Sigmoid colon (tissue), 7 donors: ENCODE measurements around the gene SUMF2. TPM values are rescaled to one million over a fixed set of nuclear protein-coding genes. Genes with fewer than 3 reads are reported as not detected.

ENCODE experiments used
- DNase-seq: peaks from one replicate; pipeline ENCODE4 v3.0.0-alpha.2; 2019
- H3K27ac ChIP-seq, 4 donors: fragments of 200-600 bp; sonication (generic); one replicate each; pipeline ENCODE4 v1.5.1; 2016 to 2019; ENCODE audit warnings: mild to moderate bottlenecking in 1 of 4
- H3K27me3 ChIP-seq, 3 donors: fragments of 200-600 bp; sonication (generic); one replicate each; pipeline ENCODE4 v1.5.1; 2019; ENCODE audit warnings: mild to moderate bottlenecking in 1 of 3
- H3K36me3 ChIP-seq, 4 donors: fragments of 200-600 bp; sonication (generic); one replicate each; pipeline ENCODE4 v1.5.1; 2016 to 2019
- H3K4me1 ChIP-seq, 4 donors: fragments of 200-600 bp; sonication (generic); one replicate each; pipeline ENCODE4 v1.5.1; 2017 to 2019
- H3K4me3 ChIP-seq, 4 donors: fragments of 200-600 bp; sonication (generic); one replicate each; pipeline ENCODE4 v1.5.1; 2017 to 2019; ENCODE audit warnings: mild to moderate bottlenecking in 2 of 4, moderate library complexity in 1 of 4
- H3K9me3 ChIP-seq, 4 donors: fragments of 200-600 bp in 3 of 4; sonication (generic) in 3 of 4; one replicate each; pipeline versions ENCODE4 v1.5.1 to v1.6.1; 2013 to 2019
- CTCF ChIP-seq, 4 experiments: fragments of 450-650 bp in 3 of 4; fragments of 200-600 bp in 1 of 4; IDR thresholded peaks; one replicate each; pipeline ENCODE4 v1.5.1; 2016 to 2019; ENCODE audit warnings: antibody characterized with exemption in 4 of 4, mild to moderate bottlenecking in 3 of 4, moderate library complexity in 2 of 4
- EP300 ChIP-seq, 4 donors: sonication (generic); formaldehyde crosslinking; IDR thresholded peaks; one replicate each; pipeline ENCODE4 v1.6.1; 2017; ENCODE audit warnings: antibody characterized with exemption in 4 of 4
- POLR2A ChIP-seq, 2 donors: fragments of 450-650 bp; IDR thresholded peaks; one replicate each; pipeline ENCODE4 v1.6.1; 2016; ENCODE audit warnings: antibody characterized with exemption in 2 of 2, mild to moderate bottlenecking in 2 of 2, moderate library complexity in 2 of 2
- POLR2AphosphoS5 ChIP-seq, 4 donors: sonication (generic); formaldehyde crosslinking; IDR thresholded peaks; one replicate each; pipeline ENCODE4 v1.6.1; 2017; ENCODE audit warnings: antibody characterized with exemption in 4 of 4
- WGBS, 2 donors: extraction: QIAGEN DNeasy Blood & Tissue Kit; methylation state at CpG; one replicate each; pipeline ENCODE4 v1.1.7; 2013; 5-methylcytosine and 5-hydroxymethylcytosine counted together
- intact Hi-C: fragments of 100-400 bp; cut with DNase I; formaldehyde crosslinking; loops from one replicate; pipeline ENCODE4 v1.15.1; 2023
- polyA plus RNA-seq, 3 donors: library from polyadenylated mRNA; stranded (reverse); fragments of 200-250 nt; gene quantifications; one replicate each; pipeline ENCODE4 v1.2.3, GENCODE V29; 2013
- small RNA-seq, 3 donors: library from RNA; depleted of rRNA; stranded (forward); fragments of <200 nt; gene quantifications; one replicate each; pipeline ENCODE3, GENCODE V24; 2016
- total RNA-seq, 4 donors: library from RNA; depleted of rRNA; stranded (reverse); fragments of >200 nt; gene quantifications; one replicate each; pipeline ENCODE4 v1.1.0, GENCODE V29; 2016
- donor health status: healthy with polysubstance abuse.
- donor health status: Bipolar disorder and iron deficiency.
- donor health status: healthy.

The SUMF2 gene
- total and polyA plus RNA-seq, 7 donors: 24.6 to 107 (median 90.4) TPM

GRCh38 chr7:56121440-56121839, 57.4 kb downstream of the SUMF2 start:
- no peak overlapping the region for H3K27ac ChIP-seq
- no peak for DNase-seq
- no peak overlapping the region for H3K4me3 ChIP-seq
- H3K4me1 ChIP-seq: no peaks in the 10 kb centered on the region
- no peaks in the 10 kb centered on the region for H3K9me3 ChIP-seq
- intact Hi-C loops: no loop called here
- H3K36me3 ChIP-seq: no peaks in the 10 kb centered on the region
- peaks cover 0 to 11% (median under 1%) of the 10 kb centered on the region in 3 donors for H3K27me3 ChIP-seq
- 87 to 93% methylated on average over 6 of the region's 6 CpGs for WGBS, 2 donors
- TF ChIP-seq EP300 (IDR thresholded peaks at IDR 0.05): no peak
- no peak for TF ChIP-seq CTCF (IDR thresholded peaks at IDR 0.05)
- TF ChIP-seq POLR2A (IDR thresholded peaks at IDR 0.05): no peak
- TF ChIP-seq POLR2AphosphoS5 (IDR thresholded peaks at IDR 0.05): no peak

- DNase-seq: no peak
- intact Hi-C loops: no loop called here
- Histone ChIP-seq H3K4me1 (no peaks in the 10 kb centered on the region), H3K9me3 (no peaks in the 10 kb centered on the region), H3K27ac (no peak overlapping the region), H3K36me3 (no peaks in the 10 kb centered on the region), H3K27me3 (no peaks in the 10 kb centered on the region), H3K4me3 (no peak overlapping the region)
- TF ChIP-seq POLR2A (IDR thresholded peaks at IDR 0.05) (no peak), POLR2AphosphoS5 (IDR thresholded peaks at IDR 0.05) (no peak), CTCF (IDR thresholded peaks at IDR 0.05) (no peak), EP300 (IDR thresholded peaks at IDR 0.05) (no peak)
- 65 to 69% methylated on average over 6 of the region's 6 CpGs for WGBS, 2 donors
Observed at GRCh38 chr7:56124981-56125380, 60.9 kb downstream of the SUMF2 start.

- no peak overlapping the region for H3K4me3 ChIP-seq
- no peak overlapping the region for H3K27ac ChIP-seq
- no peaks in the 10 kb centered on the region for H3K36me3 ChIP-seq
- 79 to 86% methylated on average over 8 of the region's 8 CpGs for WGBS, 2 donors
- intact Hi-C loops: no loop called here
- no peaks in the 10 kb centered on the region for H3K9me3 ChIP-seq
- no peak for TF ChIP-seq EP300 (IDR thresholded peaks at IDR 0.05)
- TF ChIP-seq POLR2A (IDR thresholded peaks at IDR 0.05): no peak
- TF ChIP-seq CTCF (IDR thresholded peaks at IDR 0.05): no peak
- TF ChIP-seq POLR2AphosphoS5 (IDR thresholded peaks at IDR 0.05): no peak
- no peaks in the 10 kb centered on the region for H3K27me3 ChIP-seq
- H3K4me1 ChIP-seq: no peaks in the 10 kb centered on the region
- DNase-seq: no peak
Observed at GRCh38 chr7:56125831-56126230, 61.7 kb downstream of the SUMF2 start.

- Histone ChIP-seq H3K4me3 (no peak overlapping the region), H3K36me3 (no peaks in the 10 kb centered on the region), H3K27ac (no peak overlapping the region), H3K27me3 (no peaks in the 10 kb centered on the region), H3K4me1 (no peaks in the 10 kb centered on the region), H3K9me3 (no peaks in the 10 kb centered on the region)
- no peak for DNase-seq
- intact Hi-C loops: no loop called here
- WGBS, 2 donors: 67 to 79% methylated on average over 7 of the region's 7 CpGs
- TF ChIP-seq POLR2A (IDR thresholded peaks at IDR 0.05) (no peak), EP300 (IDR thresholded peaks at IDR 0.05) (no peak), CTCF (IDR thresholded peaks at IDR 0.05) (no peak), POLR2AphosphoS5 (IDR thresholded peaks at IDR 0.05) (no peak)
Observed at GRCh38 chr7:56127241-56127975, 63.3 kb downstream of the SUMF2 start.

Small RNA genes lying within 50 kb of the gene (small RNA-seq; reads per million reads assigned to genes)
- 0 reads per million in 3 donors for gene SNORA15
- 0 reads per million in 3 donors for gene SNORA22B

Other genes with a start within 250 kb of the SUMF2 start
- not detected for gene SEPTIN14, start 201.5 kb upstream of the SUMF2 start, total RNA-seq
- gene SEPTIN14, start 201.5 kb upstream of the SUMF2 start, polyA plus RNA-seq: not detected
- 1 to 10 TPM; 2.2 to 6.6 (median 2.5) TPM for gene ZNF713, start 176.8 kb upstream of the SUMF2 start, total RNA-seq
- gene ZNF713, start 176.8 kb upstream of the SUMF2 start, polyA plus RNA-seq: 1 to 10 TPM in 2 of 3 donors, under 1 TPM in 1; 0.69 to 1.2 (median 1.2) TPM
- gene MRPS17, start 112.4 kb upstream of the SUMF2 start, total RNA-seq: 10 to 100 TPM in 3 of 4 donors, 1 to 10 TPM in 1; 9.7 to 15.6 (median 12.5) TPM
- 10 to 100 TPM; 13.2 to 17.1 (median 16.9) TPM for gene MRPS17, start 112.4 kb upstream of the SUMF2 start, polyA plus RNA-seq
- gene NIPSNAP2, start 99.7 kb upstream of the SUMF2 start, total RNA-seq: 100 to 1,000 TPM; 101 to 158 (median 134) TPM
- gene NIPSNAP2, start 99.7 kb upstream of the SUMF2 start, polyA plus RNA-seq: 100 to 1,000 TPM in 1 of 3 donors, 10 to 100 TPM in 2; 39.6 to 116 (median 77.5) TPM
- 10 to 100 TPM in 2 of 4 donors, 1 to 10 TPM in 2; 7.2 to 18.8 (median 9.9) TPM for gene PSPH, start 12.8 kb upstream of the SUMF2 start, total RNA-seq
- 10 to 100 TPM in 1 of 3 donors, 1 to 10 TPM in 2; 7.2 to 15.1 (median 7.2) TPM for gene PSPH, start 12.8 kb upstream of the SUMF2 start, polyA plus RNA-seq
- gene CCT6A, start 12.5 kb upstream of the SUMF2 start, total RNA-seq: 10 to 100 TPM; 67.0 to 93.1 (median 88.5) TPM
- gene CCT6A, start 12.5 kb upstream of the SUMF2 start, polyA plus RNA-seq: 100 to 1,000 TPM in 1 of 3 donors, 10 to 100 TPM in 2; 52.9 to 114 (median 72.4) TPM
- gene PHKG1, start 28.7 kb downstream of the SUMF2 start, total RNA-seq: 10 to 100 TPM in 1 of 4 donors, 1 to 10 TPM in 3; 3.2 to 18.7 (median 5.6) TPM
- 1 to 10 TPM in 1 of 3 donors, under 1 TPM in 1, not detected in 1; 0.60 to 3.8 TPM for gene PHKG1, start 28.7 kb downstream of the SUMF2 start, polyA plus RNA-seq
- 100 to 1,000 TPM; 315 to 508 (median 451) TPM for gene CHCHD2, start 42.2 kb downstream of the SUMF2 start, total RNA-seq
- gene CHCHD2, start 42.2 kb downstream of the SUMF2 start, polyA plus RNA-seq: 100 to 1,000 TPM; 636 to 769 (median 665) TPM
- not detected for gene NUPR2, start 52.1 kb downstream of the SUMF2 start, total RNA-seq
- gene NUPR2, start 52.1 kb downstream of the SUMF2 start, polyA plus RNA-seq: 1 to 10 TPM; 1.8 to 6.0 (median 2.9) TPM